Neural progenitor cell (in vitro differentiated cells): Measurements from ENCODE around the gene BTG2. TPM values are rescaled to one million over a fixed set of nuclear protein-coding genes. Genes with fewer than 3 reads are reported as not detected.

Experiments used
- DNase-seq: peaks from one replicate; pipeline ENCODE4 v3.0.0-alpha.2; 2016; ENCODE audit warnings: low spot score
- H2AFZ ChIP-seq: fragments of 200-600 bp; sonication (generic); replicated peaks from 2 replicates; pipeline ENCODE4 v1.6.1; 2016; ENCODE audit warnings: antibody characterized with exemption
- H3F3A ChIP-seq: fragments of 200-600 bp; sonication (generic); 2 replicates; pipeline ENCODE4 v1.6.1; 2016; ENCODE audit warnings: antibody characterized with exemption, low read depth
- H3K27ac ChIP-seq: fragments of 200-600 bp; sonication (generic); 2 replicates; pipeline ENCODE4 v1.5.1; 2016; ENCODE audit warnings: mild to moderate bottlenecking
- H3K27me3 ChIP-seq: fragments of 200-600 bp; sonication (generic); 2 replicates; pipeline ENCODE4 v1.6.1; 2016; ENCODE audit warnings: mild to moderate bottlenecking, moderate library complexity
- H3K36me3 ChIP-seq: fragments of 200-600 bp; sonication (generic); 2 replicates; pipeline ENCODE4 v1.5.1; 2016
- H3K4me1 ChIP-seq: fragments of 200-600 bp; sonication (generic); 2 replicates; pipeline ENCODE4 v1.6.1; 2016; ENCODE audit warnings: mixed run types
- H3K4me2 ChIP-seq: fragments of 200-600 bp; sonication (generic); 2 replicates; pipeline ENCODE4 v1.6.1; 2016
- H3K4me3 ChIP-seq: fragments of 200-600 bp; sonication (generic); 2 replicates; pipeline ENCODE4 v1.5.1; 2016
- H3K79me2 ChIP-seq: fragments of 200-600 bp; sonication (generic); 2 replicates; pipeline ENCODE4 v1.6.1; 2016; ENCODE audit warnings: low read depth
- H3K9ac ChIP-seq: fragments of 200-600 bp; sonication (generic); 2 replicates; pipeline ENCODE4 v1.6.1; 2016
- H3K9me3 ChIP-seq: fragments of 200-600 bp; sonication (generic); 2 replicates; pipeline ENCODE4 v1.5.1; 2016; ENCODE audit warnings: low read depth
- H4K20me1 ChIP-seq: fragments of 200-600 bp; sonication (generic); 2 replicates; pipeline ENCODE4 v1.6.1; 2016; ENCODE audit warnings: low read depth
- H3K27ac Mint-ChIP-seq: 3 replicates; pipeline ENCODE4 v1.8.0; 2021; ENCODE audit warnings: mixed read lengths
- H3K27me3 Mint-ChIP-seq: 2 replicates; pipeline ENCODE4 v1.8.0; 2022; ENCODE audit warnings: low read depth, mild to moderate bottlenecking, inconsistent platforms, moderate library complexity, mixed read lengths; ENCODE audit not compliant: insufficient read depth
- H3K36me3 Mint-ChIP-seq: 3 replicates; pipeline ENCODE4 v1.8.0; 2021; ENCODE audit warnings: mixed read lengths
- H3K4me1 Mint-ChIP-seq: 3 replicates; pipeline ENCODE4 v1.8.0; 2021; ENCODE audit warnings: mixed read lengths
- H3K4me3 Mint-ChIP-seq: 3 replicates; pipeline ENCODE4 v1.8.0; 2021; ENCODE audit warnings: mild to moderate bottlenecking, moderate library complexity, mixed read lengths
- H3K9me3 Mint-ChIP-seq: 3 replicates; pipeline ENCODE4 v1.8.0; 2020; ENCODE audit warnings: mixed read lengths
- EZH2 ChIP-seq: fragments of 200-600 bp; sonication (generic); IDR thresholded peaks from 2 replicates; pipeline ENCODE4 v1.6.1; 2017; ENCODE audit warnings: antibody characterized with exemption, mild to moderate bottlenecking, moderate library complexity
- EZH2phosphoT487 ChIP-seq: fragments of 200-600 bp; sonication (generic); IDR thresholded peaks from 2 replicates; pipeline ENCODE4 v1.6.1; 2017; ENCODE audit warnings: antibody characterized with exemption
- total RNA-seq: library from RNA; depleted of rRNA; stranded (reverse); fragments of >200 nt; gene quantifications from 2 replicates; pipeline ENCODE4 v1.2.3, GENCODE V29; 2015; ENCODE audit warnings: low replicate concordance
- TF ChIP-seq, protein P1 (sequence below): fragments of 200-600 bp; sonication (generic); IDR thresholded peaks from 2 replicates; pipeline ENCODE4 v1.5.1; 2017; ENCODE audit warnings: antibody characterized with exemption, mild to moderate bottlenecking

Gene BTG2
- total RNA-seq, 1 donor from 2014 or later = 26.5 TPM

- Histone ChIP-seq H4K20me1 (no peaks in the 10 kb centered on the region), H3K36me3 (no peaks in the 10 kb centered on the region), H2AFZ (no peak overlapping the region), H3K4me3 (no peak overlapping the region), H3K79me2 (no peaks in the 10 kb centered on the region), H3K27me3 (peaks cover 46% of the 10 kb centered on the region), H3F3A (peaks cover 28% of the 10 kb centered on the region), H3K4me1 (peaks cover 60% of the 10 kb centered on the region), H3K4me2 (peak overlapping the region; percentile 20), H3K27ac (no peak overlapping the region), H3K9me3 (no peaks in the 10 kb centered on the region), H3K9ac (no peak overlapping the region)
- H3K4me1 Mint-ChIP-seq = peaks cover 55% of the 10 kb centered on the region
- no peaks in the 10 kb centered on the region for H3K9me3 Mint-ChIP-seq
- H3K36me3 Mint-ChIP-seq = no peaks in the 10 kb centered on the region
- TF ChIP-seq, protein P1, sequence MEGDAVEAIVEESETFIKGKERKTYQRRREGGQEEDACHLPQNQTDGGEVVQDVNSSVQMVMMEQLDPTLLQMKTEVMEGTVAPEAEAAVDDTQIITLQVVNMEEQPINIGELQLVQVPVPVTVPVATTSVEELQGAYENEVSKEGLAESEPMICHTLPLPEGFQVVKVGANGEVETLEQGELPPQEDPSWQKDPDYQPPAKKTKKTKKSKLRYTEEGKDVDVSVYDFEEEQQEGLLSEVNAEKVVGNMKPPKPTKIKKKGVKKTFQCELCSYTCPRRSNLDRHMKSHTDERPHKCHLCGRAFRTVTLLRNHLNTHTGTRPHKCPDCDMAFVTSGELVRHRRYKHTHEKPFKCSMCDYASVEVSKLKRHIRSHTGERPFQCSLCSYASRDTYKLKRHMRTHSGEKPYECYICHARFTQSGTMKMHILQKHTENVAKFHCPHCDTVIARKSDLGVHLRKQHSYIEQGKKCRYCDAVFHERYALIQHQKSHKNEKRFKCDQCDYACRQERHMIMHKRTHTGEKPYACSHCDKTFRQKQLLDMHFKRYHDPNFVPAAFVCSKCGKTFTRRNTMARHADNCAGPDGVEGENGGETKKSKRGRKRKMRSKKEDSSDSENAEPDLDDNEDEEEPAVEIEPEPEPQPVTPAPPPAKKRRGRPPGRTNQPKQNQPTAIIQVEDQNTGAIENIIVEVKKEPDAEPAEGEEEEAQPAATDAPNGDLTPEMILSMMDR = no peak
- TF ChIP-seq EZH2phosphoT487 (no peak), EZH2 (no peak)
- DNase-seq = peak; percentile 56
- H3K27me3 Mint-ChIP-seq = peaks cover 14% of the 10 kb centered on the region
- H3K27ac Mint-ChIP-seq = peak overlapping the region; percentile 88
- H3K4me3 Mint-ChIP-seq = no peak overlapping the region
Measured at GRCh38 chr1:203320591-203321272, 15.4 kb downstream of the BTG2 start.

DNA sequence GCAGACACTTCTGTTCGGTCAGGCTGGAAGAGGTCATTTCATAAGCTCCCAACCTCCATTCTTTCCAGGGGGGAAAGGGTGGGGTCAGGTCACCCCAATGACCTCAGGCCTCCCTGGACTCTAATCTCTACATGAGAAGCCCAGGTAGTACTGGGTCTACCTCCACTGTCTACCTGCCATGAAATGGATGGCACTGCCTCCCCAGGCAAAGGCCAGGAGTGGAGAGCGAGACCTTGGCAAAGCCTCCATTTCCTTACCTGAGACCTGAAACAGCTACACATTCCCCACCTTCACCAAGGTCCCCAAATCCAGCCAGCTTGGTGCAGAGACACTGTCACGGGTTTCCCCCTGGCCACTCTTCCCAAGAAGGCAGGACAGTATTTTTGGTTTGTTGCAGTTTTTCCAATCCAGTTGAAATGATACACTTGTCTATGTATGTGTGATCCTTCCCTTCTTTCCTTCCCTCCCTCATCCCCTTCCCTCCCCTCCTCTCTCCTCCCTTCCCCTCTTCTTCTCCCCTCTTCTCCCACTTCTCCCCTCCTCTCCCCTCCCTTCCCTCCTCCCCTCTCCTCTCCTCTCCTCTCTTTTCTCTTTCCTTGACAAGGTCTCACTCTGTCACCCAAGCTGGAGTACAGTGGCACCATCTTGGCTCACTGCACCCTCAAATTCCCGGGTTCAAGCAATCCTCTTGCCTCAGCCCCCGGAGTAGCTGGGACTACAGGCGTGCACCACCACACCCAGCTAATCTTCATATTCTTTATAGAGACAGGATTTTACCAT is 16.1 kb downstream of the BTG2 start:
- peaks cover 12% of the 10 kb centered on the region for H3K27me3 Mint-ChIP-seq
- peaks cover 61% of the 10 kb centered on the region for H3K4me1 Mint-ChIP-seq
- H3K27me3 ChIP-seq = peaks cover 38% of the 10 kb centered on the region
- peak overlapping the region; percentile 76 for H3K27ac Mint-ChIP-seq
- H3K9ac ChIP-seq = no peak overlapping the region
- no peaks in the 10 kb centered on the region for H3K9me3 Mint-ChIP-seq
- peaks cover 35% of the 10 kb centered on the region for H3F3A ChIP-seq
- H3K4me2 ChIP-seq = peak overlapping the region; percentile 20
- H3K36me3 ChIP-seq = no peaks in the 10 kb centered on the region
- no peak overlapping the region for H3K4me3 Mint-ChIP-seq
- no peaks in the 10 kb centered on the region for H3K36me3 Mint-ChIP-seq
- H2AFZ ChIP-seq = no peak overlapping the region
- TF ChIP-seq EZH2phosphoT487 (no peak), EZH2 (no peak)
- TF ChIP-seq, protein P1 = no peak
- H3K9me3 ChIP-seq = no peaks in the 10 kb centered on the region
- DNase-seq = no peak
- H3K79me2 ChIP-seq = no peaks in the 10 kb centered on the region
- H3K4me1 ChIP-seq = peaks cover 64% of the 10 kb centered on the region
- no peak overlapping the region for H3K4me3 ChIP-seq
- H4K20me1 ChIP-seq = no peaks in the 10 kb centered on the region
- H3K27ac ChIP-seq = no peak overlapping the region

GRCh38 chr1:203322500-203323179 is 17.3 kb downstream of the BTG2 start:
- Mint-ChIP-seq H3K9me3 (no peaks in the 10 kb centered on the region), H3K4me3 (no peak overlapping the region), H3K27ac (peak overlapping the region; percentile 100), H3K36me3 (no peaks in the 10 kb centered on the region), H3K4me1 (peaks cover 60% of the 10 kb centered on the region), H3K27me3 (peaks cover 12% of the 10 kb centered on the region)
- H4K20me1 ChIP-seq = no peaks in the 10 kb centered on the region
- H2AFZ ChIP-seq = no peak overlapping the region
- H3F3A ChIP-seq = peaks cover 45% of the 10 kb centered on the region
- H3K36me3 ChIP-seq = no peaks in the 10 kb centered on the region
- no peak overlapping the region for H3K27ac ChIP-seq
- H3K27me3 ChIP-seq = peaks cover 26% of the 10 kb centered on the region
- no peak for DNase-seq
- peak overlapping the region; percentile 18 for H3K4me2 ChIP-seq
- H3K4me1 ChIP-seq = peaks cover 68% of the 10 kb centered on the region
- TF ChIP-seq EZH2phosphoT487 = no peak
- no peak for TF ChIP-seq EZH2
- TF ChIP-seq, protein P1 = no peak
- H3K9ac ChIP-seq = no peak overlapping the region
- H3K79me2 ChIP-seq = no peaks in the 10 kb centered on the region
- H3K4me3 ChIP-seq = no peak overlapping the region
- no peaks in the 10 kb centered on the region for H3K9me3 ChIP-seq
